ENCODE data around the gene ZNF728.
"Not testable (repeated sequence)": the region's sequence is repeated elsewhere in the genome, so short reads cannot be mapped to it uniquely, and the experiment has no call there.

Gene ZNF728

GRCh38 chr19:23002690-23003422 lies at the start of gene ZNF728:
Gene ZNF728, minus strand, starts transcription at chr19:23003176. Its CDS starts 146 bp downstream, at chr19:23003030.
- no peak within 1 kb of the TSS for H3K4me3 Mint-ChIP-seq
- DNase-seq (no peak), ATAC-seq (no peak)
- H3K9me3 Mint-ChIP-seq, result peaks cover 19 to 38% of the 10 kb centered on the region in 2 donors
- H3K27ac Mint-ChIP-seq, result no peak within 1 kb of the TSS
- no peaks in the 10 kb centered on the region for H3K27me3 Mint-ChIP-seq
- no peaks in the 10 kb centered on the region for H3K4me1 Mint-ChIP-seq

GRCh38 chr19:23052349-23052748 lies 49.4 kb upstream of the ZNF728 start:
- no peak overlapping the region for H3K27ac Mint-ChIP-seq
- H3K4me1 Mint-ChIP-seq, result no peaks in the 10 kb centered on the region
- no peaks in the 10 kb centered on the region for H3K27me3 Mint-ChIP-seq
- peaks cover 25 to 51% of the 10 kb centered on the region in 2 donors for H3K9me3 Mint-ChIP-seq
- DNase-seq, result no peak
- no peak overlapping the region for H3K4me3 Mint-ChIP-seq
- ATAC-seq, result no peak

GRCh38 chr19:23049256-23049655 lies 46.3 kb upstream of the ZNF728 start:
- ATAC-seq (no peak), DNase-seq (no peak)
- no peaks in the 10 kb centered on the region for H3K27me3 Mint-ChIP-seq
- no peak overlapping the region for H3K27ac Mint-ChIP-seq
- H3K4me1 Mint-ChIP-seq, result no peaks in the 10 kb centered on the region
- H3K9me3 Mint-ChIP-seq, result peaks cover 20 to 52% of the 10 kb centered on the region in 2 donors
- H3K4me3 Mint-ChIP-seq, result no peak overlapping the region

- Mint-ChIP-seq H3K27ac (no peak overlapping the region), H3K9me3 (peaks cover 21 to 46% of the 10 kb centered on the region in 2 donors), H3K4me1 (no peaks in the 10 kb centered on the region), H3K4me3 (no peak overlapping the region), H3K27me3 (no peaks in the 10 kb centered on the region)
- ATAC-seq (no peak), DNase-seq (no peak)
These were observed 43.8 kb upstream of the ZNF728 start for GRCh38 chr19:23046743-23047142.

- no peak for DNase-seq
- H3K4me1 Mint-ChIP-seq, result no peaks in the 10 kb centered on the region
- H3K27ac Mint-ChIP-seq, result no peak overlapping the region
- H3K9me3 Mint-ChIP-seq, result peaks cover 6 to 27% of the 10 kb centered on the region in 2 donors
- ATAC-seq, result no peak
- no peak overlapping the region for H3K4me3 Mint-ChIP-seq
- no peaks in the 10 kb centered on the region for H3K27me3 Mint-ChIP-seq
These were observed 30.7 kb upstream of the ZNF728 start for GRCh38 chr19:23033721-23034120.

GRCh38 chr19:23015660-23016059 lies 12.7 kb upstream of the ZNF728 start:
- Mint-ChIP-seq H3K4me3 (no peak overlapping the region), H3K4me1 (no peaks in the 10 kb centered on the region), H3K27me3 (no peaks in the 10 kb centered on the region), H3K27ac (no peak overlapping the region), H3K9me3 (peaks cover 7 to 17% of the 10 kb centered on the region in 2 donors)
- no peak for ATAC-seq
- no peak for DNase-seq

GRCh38 chr19:22994957-22995356 lies 8.0 kb downstream of the ZNF728 start:
- peaks cover 32 to 34% of the 10 kb centered on the region in 2 donors for H3K9me3 Mint-ChIP-seq
- ATAC-seq, H3K27me3 Mint-ChIP-seq, DNase-seq, H3K4me3 Mint-ChIP-seq, H3K4me1 Mint-ChIP-seq, H3K27ac Mint-ChIP-seq: not testable (repeated sequence)

GRCh38 chr19:22976248-22976647 lies 26.7 kb downstream of the ZNF728 start:
- ATAC-seq, result no peak
- Mint-ChIP-seq H3K9me3 (peaks cover 33 to 51% of the 10 kb centered on the region in 2 donors), H3K27ac (no peak overlapping the region), H3K4me3 (no peak overlapping the region), H3K27me3 (no peaks in the 10 kb centered on the region), H3K4me1 (no peaks in the 10 kb centered on the region)
- no peak for DNase-seq

GRCh38 chr19:22975546-22976136 lies 27.3 kb downstream of the ZNF728 start:
- H3K27me3 Mint-ChIP-seq, DNase-seq, ATAC-seq, H3K4me3 Mint-ChIP-seq, H3K4me1 Mint-ChIP-seq, H3K27ac Mint-ChIP-seq: not testable (repeated sequence)
- peaks cover 29 to 45% of the 10 kb centered on the region in 2 donors for H3K9me3 Mint-ChIP-seq

GRCh38 chr19:22945560-22945959 lies 57.4 kb downstream of the ZNF728 start:
- no peak for ATAC-seq
- DNase-seq, result peak in 1 of 2 donors; percentile 6
- Mint-ChIP-seq H3K4me3 (no peak overlapping the region), H3K4me1 (no peaks in the 10 kb centered on the region), H3K27me3 (no peaks in the 10 kb centered on the region), H3K9me3 (peaks cover 22 to 28% of the 10 kb centered on the region in 2 donors), H3K27ac (no peak overlapping the region)

GRCh38 chr19:22935151-22935550 lies 67.8 kb downstream of the ZNF728 start:
- Mint-ChIP-seq H3K27me3 (no peaks in the 10 kb centered on the region), H3K9me3 (peaks cover 6 to 11% of the 10 kb centered on the region in 2 donors), H3K27ac (no peak overlapping the region), H3K4me3 (no peak overlapping the region), H3K4me1 (no peaks in the 10 kb centered on the region)
- DNase-seq (no peak), ATAC-seq (no peak)

GRCh38 chr19:22927576-22927975 lies 75.4 kb downstream of the ZNF728 start:
- not testable (repeated sequence) for H3K27ac Mint-ChIP-seq

GRCh38 chr19:22925181-22925580 lies 77.8 kb downstream of the ZNF728 start:
- not testable (repeated sequence) for DNase-seq, H3K4me1 Mint-ChIP-seq, H3K27ac Mint-ChIP-seq, H3K27me3 Mint-ChIP-seq, ATAC-seq, H3K4me3 Mint-ChIP-seq
- peaks cover 7 to 13% of the 10 kb centered on the region in 2 donors for H3K9me3 Mint-ChIP-seq

More at GRCh38 chr19:22927576-22927975, 75.4 kb downstream of the ZNF728 start:
- ATAC-seq, H3K4me1 Mint-ChIP-seq, DNase-seq, H3K4me3 Mint-ChIP-seq, H3K27me3 Mint-ChIP-seq, H3K9me3 Mint-ChIP-seq: not testable (repeated sequence)
